Astrocyte (in vitro differentiated cells and primary cell): Measurements from ENCODE around the gene FBXL7. TPM values are rescaled to one million over a fixed set of nuclear protein-coding genes. Genes with fewer than 3 reads are reported as not detected.

Experiments used
- DNase-seq: peaks from one replicate; pipeline ENCODE4 v3.0.0-alpha.2; 2010; ENCODE audit warnings: low read depth
- FAIRE-seq: peaks from 2 replicates; lab custom pipeline; 2011; peaks lifted over from hg19 to GRCh38; lab: Jason Lieb, UNC
- H2AFZ ChIP-seq: 2 replicates; pipeline ENCODE4 v1.6.0; 2012; ENCODE audit warnings: low read depth, low read length, inconsistent platforms
- H3K27ac ChIP-seq: 2 replicates; pipeline ENCODE4 v1.5.1; 2011; ENCODE audit warnings: low read depth, low read length, inconsistent platforms
- H3K27me3 ChIP-seq: 2 replicates; pipeline ENCODE4 v1.6.0; 2011; ENCODE audit warnings: low read length, inconsistent platforms; ENCODE audit not compliant: insufficient read depth
- H3K36me3 ChIP-seq: 2 replicates; pipeline ENCODE4 v1.5.1; 2011; ENCODE audit warnings: low read length, inconsistent platforms; ENCODE audit not compliant: insufficient read depth
- H3K4me1 ChIP-seq: 2 replicates; pipeline ENCODE4 v1.5.1; 2011; ENCODE audit warnings: low read length, inconsistent platforms; ENCODE audit not compliant: insufficient read depth
- H3K4me2 ChIP-seq: 2 replicates; pipeline ENCODE4 v1.6.0; 2012; ENCODE audit warnings: low read length, inconsistent platforms
- H3K4me3 ChIP-seq: 2 replicates; pipeline ENCODE4 v1.5.1; 2011; ENCODE audit warnings: low read depth, mild to moderate bottlenecking, low read length, inconsistent platforms; ENCODE audit not compliant: insufficient read depth
- H3K79me2 ChIP-seq: 2 replicates; pipeline ENCODE4 v1.6.0; 2012; ENCODE audit warnings: mild to moderate bottlenecking, low read length, inconsistent platforms; ENCODE audit not compliant: insufficient read depth
- H3K9ac ChIP-seq: 2 replicates; pipeline ENCODE4 v1.6.0; 2012; ENCODE audit warnings: mild to moderate bottlenecking, low read length, inconsistent platforms
- H3K9me3 ChIP-seq: 2 replicates; pipeline ENCODE4 v1.5.1; 2012; ENCODE audit warnings: low read depth, mild to moderate bottlenecking, low read length, inconsistent platforms; ENCODE audit not compliant: insufficient read depth
- H4K20me1 ChIP-seq: 2 replicates; pipeline ENCODE4 v1.6.0; 2012; ENCODE audit warnings: low read length, inconsistent platforms; ENCODE audit not compliant: insufficient read depth
- H3K27ac Mint-ChIP-seq: one replicate; pipeline ENCODE4 v1.8.0; 2021; ENCODE audit warnings: mild to moderate bottlenecking, mixed read lengths; ENCODE audit not compliant: unreplicated experiment
- H3K27me3 Mint-ChIP-seq: one replicate; pipeline ENCODE4 v1.8.0; 2021; ENCODE audit warnings: low read depth, mixed read lengths; ENCODE audit not compliant: unreplicated experiment
- H3K36me3 Mint-ChIP-seq: one replicate; pipeline ENCODE4 v1.8.0; 2021; ENCODE audit warnings: low read depth, mixed read lengths; ENCODE audit not compliant: unreplicated experiment
- H3K4me1 Mint-ChIP-seq: one replicate; pipeline ENCODE4 v1.8.0; 2021; ENCODE audit warnings: low read depth, mixed read lengths; ENCODE audit not compliant: unreplicated experiment
- H3K4me3 Mint-ChIP-seq: one replicate; pipeline ENCODE4 v1.8.0; 2021; ENCODE audit warnings: mild to moderate bottlenecking, moderate library complexity, mixed read lengths; ENCODE audit not compliant: unreplicated experiment
- H3K9me3 Mint-ChIP-seq: one replicate; pipeline ENCODE4 v1.8.0; 2021; ENCODE audit warnings: mild to moderate bottlenecking, mixed read lengths; ENCODE audit not compliant: unreplicated experiment
- CTCF ChIP-seq: IDR thresholded peaks from 2 replicates; pipeline ENCODE4 v1.5.1; 2011; ENCODE audit warnings: low read depth, mild to moderate bottlenecking, inconsistent platforms, low read length, moderate library complexity; ENCODE audit not compliant: insufficient read depth
- EZH2 ChIP-seq: IDR thresholded peaks from 2 replicates; pipeline ENCODE4 v1.6.1; 2012; ENCODE audit warnings: mild to moderate bottlenecking, low read length, inconsistent platforms; ENCODE audit not compliant: insufficient read depth
- total RNA-seq: library from RNA; stranded (reverse); gene quantifications from 2 replicates; pipeline ENCODE4 v1.2.1, GENCODE V29; 2021

The FBXL7 gene
- total RNA-seq, 1 donor from 2014 or later = 21.0 TPM

- Histone ChIP-seq H3K79me2 (peaks cover 3% of the 10 kb centered on the region), H2AFZ (no peak overlapping the region), H3K4me2 (no peak overlapping the region), H3K4me3 (no peak overlapping the region), H3K27me3 (no peaks in the 10 kb centered on the region), H3K9me3 (no peaks in the 10 kb centered on the region), H4K20me1 (peaks cover 18% of the 10 kb centered on the region), H3K27ac (no peak overlapping the region), H3K4me1 (no peaks in the 10 kb centered on the region), H3K9ac (no peak overlapping the region), H3K36me3 (no peaks in the 10 kb centered on the region)
- TF ChIP-seq CTCF (no peak), EZH2 (no peak)
- Mint-ChIP-seq H3K36me3 (peaks cover 3% of the 10 kb centered on the region), H3K4me3 (no peak overlapping the region), H3K27ac (no peak overlapping the region), H3K27me3 (no peaks in the 10 kb centered on the region), H3K4me1 (peaks cover 16% of the 10 kb centered on the region), H3K9me3 (no peaks in the 10 kb centered on the region)
- DNase-seq (no peak), FAIRE-seq (no peak)
Observed at GRCh38 chr5:15852217-15852616, 352.2 kb downstream of the FBXL7 start.

- peaks cover 12% of the 10 kb centered on the region for H4K20me1 ChIP-seq
- DNase-seq = no peak
- no peak overlapping the region for H2AFZ ChIP-seq
- H3K27ac Mint-ChIP-seq = no peak overlapping the region
- H3K36me3 Mint-ChIP-seq = peaks cover 3% of the 10 kb centered on the region
- no peaks in the 10 kb centered on the region for H3K27me3 ChIP-seq
- no peak overlapping the region for H3K9ac ChIP-seq
- H3K79me2 ChIP-seq = peaks cover 3% of the 10 kb centered on the region
- H3K9me3 Mint-ChIP-seq = no peaks in the 10 kb centered on the region
- FAIRE-seq = no peak
- no peak overlapping the region for H3K27ac ChIP-seq
- no peaks in the 10 kb centered on the region for H3K4me1 ChIP-seq
- no peak for TF ChIP-seq EZH2
- no peak for TF ChIP-seq CTCF
- H3K4me3 ChIP-seq = no peak overlapping the region
- no peak overlapping the region for H3K4me3 Mint-ChIP-seq
- no peaks in the 10 kb centered on the region for H3K36me3 ChIP-seq
- no peaks in the 10 kb centered on the region for H3K9me3 ChIP-seq
- H3K4me1 Mint-ChIP-seq = peaks cover 16% of the 10 kb centered on the region
- no peak overlapping the region for H3K4me2 ChIP-seq
- no peaks in the 10 kb centered on the region for H3K27me3 Mint-ChIP-seq
Observed at GRCh38 chr5:15852949-15853348, 353.0 kb downstream of the FBXL7 start.

GRCh38 chr5:15858326-15858725, 358.3 kb downstream of the FBXL7 start:
- H3K4me2 ChIP-seq = no peak overlapping the region
- no peak overlapping the region for H3K4me3 ChIP-seq
- no peaks in the 10 kb centered on the region for H3K9me3 ChIP-seq
- H3K36me3 Mint-ChIP-seq = no peaks in the 10 kb centered on the region
- no peak overlapping the region for H2AFZ ChIP-seq
- H3K27ac ChIP-seq = no peak overlapping the region
- TF ChIP-seq EZH2 (no peak), CTCF (no peak)
- peaks cover 4% of the 10 kb centered on the region for H3K79me2 ChIP-seq
- FAIRE-seq (no peak), DNase-seq (no peak)
- H3K27me3 ChIP-seq = no peaks in the 10 kb centered on the region
- no peaks in the 10 kb centered on the region for H3K9me3 Mint-ChIP-seq
- H3K27ac Mint-ChIP-seq = no peak overlapping the region
- H3K4me1 ChIP-seq = no peaks in the 10 kb centered on the region
- no peaks in the 10 kb centered on the region for H3K27me3 Mint-ChIP-seq
- no peaks in the 10 kb centered on the region for H3K36me3 ChIP-seq
- H3K4me3 Mint-ChIP-seq = no peak overlapping the region
- no peaks in the 10 kb centered on the region for H3K4me1 Mint-ChIP-seq
- peaks cover 17% of the 10 kb centered on the region for H4K20me1 ChIP-seq
- no peak overlapping the region for H3K9ac ChIP-seq
